ENCODE data around the gene RIIAD1. TPM values are rescaled to one million over a fixed set of nuclear protein-coding genes. Genes with fewer than 3 reads are reported as not detected.

The RIIAD1 gene
- total and polyA plus RNA-seq, 7 donors = 0.39 to 11.4 TPM; not detected in 5

DNA sequence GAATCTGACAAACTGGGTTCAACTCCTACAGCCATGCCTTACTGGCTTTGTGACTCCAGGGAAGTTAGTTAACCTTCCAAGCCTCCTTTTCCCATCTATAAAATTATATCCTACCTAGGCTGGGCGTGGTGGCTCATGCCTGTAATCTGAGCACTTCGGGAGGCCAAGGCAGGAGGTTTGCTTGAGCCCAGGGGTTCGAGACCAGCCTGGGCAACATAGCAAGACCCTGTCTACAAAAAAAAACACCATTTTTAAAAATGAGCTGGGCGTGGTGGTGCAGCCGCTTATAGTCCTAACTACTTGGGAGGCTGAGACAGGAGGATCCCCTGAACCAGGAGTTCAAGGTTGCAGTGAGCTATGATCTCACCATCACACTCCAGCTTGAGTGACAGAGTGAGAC is 19.8 kb upstream of the RIIAD1 start:
- TF ChIP-seq POLR2AphosphoS5 (IDR thresholded peaks at IDR 0.05) (no peak), EP300 (IDR thresholded peaks at IDR 0.05) (no peak), POLR2A (IDR thresholded peaks at IDR 0.05) (no peak)
- TF ChIP-seq, protein P1, sequence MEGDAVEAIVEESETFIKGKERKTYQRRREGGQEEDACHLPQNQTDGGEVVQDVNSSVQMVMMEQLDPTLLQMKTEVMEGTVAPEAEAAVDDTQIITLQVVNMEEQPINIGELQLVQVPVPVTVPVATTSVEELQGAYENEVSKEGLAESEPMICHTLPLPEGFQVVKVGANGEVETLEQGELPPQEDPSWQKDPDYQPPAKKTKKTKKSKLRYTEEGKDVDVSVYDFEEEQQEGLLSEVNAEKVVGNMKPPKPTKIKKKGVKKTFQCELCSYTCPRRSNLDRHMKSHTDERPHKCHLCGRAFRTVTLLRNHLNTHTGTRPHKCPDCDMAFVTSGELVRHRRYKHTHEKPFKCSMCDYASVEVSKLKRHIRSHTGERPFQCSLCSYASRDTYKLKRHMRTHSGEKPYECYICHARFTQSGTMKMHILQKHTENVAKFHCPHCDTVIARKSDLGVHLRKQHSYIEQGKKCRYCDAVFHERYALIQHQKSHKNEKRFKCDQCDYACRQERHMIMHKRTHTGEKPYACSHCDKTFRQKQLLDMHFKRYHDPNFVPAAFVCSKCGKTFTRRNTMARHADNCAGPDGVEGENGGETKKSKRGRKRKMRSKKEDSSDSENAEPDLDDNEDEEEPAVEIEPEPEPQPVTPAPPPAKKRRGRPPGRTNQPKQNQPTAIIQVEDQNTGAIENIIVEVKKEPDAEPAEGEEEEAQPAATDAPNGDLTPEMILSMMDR (IDR thresholded peaks at IDR 0.05) = no peak
- intact Hi-C loops (cut with DNase I) = no loop called here

DNA sequence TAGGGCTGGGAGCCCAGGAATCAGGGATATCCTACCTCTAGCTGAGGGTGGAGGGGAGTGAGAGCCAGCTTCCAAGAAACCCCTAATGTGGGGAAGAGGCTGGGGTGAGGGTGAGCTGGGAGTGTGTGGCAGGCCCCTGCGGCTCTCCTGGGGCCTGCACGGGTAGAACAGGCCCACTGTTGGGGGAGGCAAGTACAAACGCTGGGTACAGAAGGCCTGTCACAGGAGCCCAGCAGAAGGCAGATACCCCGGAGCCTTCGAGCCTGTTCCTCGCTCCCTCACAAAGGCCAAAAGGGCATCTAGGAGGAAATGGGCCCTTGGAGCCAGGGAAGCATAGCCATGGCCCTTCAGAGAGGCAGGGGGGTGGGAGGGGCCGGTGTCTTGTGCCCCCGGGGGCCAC is 18.4 kb upstream of the RIIAD1 start:
- Histone ChIP-seq H3K27me3 (no peaks in the 10 kb centered on the region), H3K36me3 (peaks cover 16 to 42% (median 26%) of the 10 kb centered on the region in 4 donors), H3K4me3 (no peak overlapping the region), H3K4me1 (no peaks in the 10 kb centered on the region), H3K27ac (no peak overlapping the region), H3K9me3 (no peaks in the 10 kb centered on the region)
- no peak for DNase-seq
- 52 to 75% methylated on average over 8 of the region's 8 CpGs for WGBS, 2 donors
- intact Hi-C loops (cut with DNase I) = no loop called here
- TF ChIP-seq POLR2AphosphoS5 (IDR thresholded peaks at IDR 0.05) = no peak
- no peak for TF ChIP-seq POLR2A (IDR thresholded peaks at IDR 0.05)
- TF ChIP-seq EP300 (IDR thresholded peaks at IDR 0.05) = no peak
- TF ChIP-seq, protein P1 (IDR thresholded peaks at IDR 0.05) = no peak

More for the DNA sequence above, 19.8 kb upstream of the RIIAD1 start:
- peaks cover 16 to 56% (median 33%) of the 10 kb centered on the region in 4 donors for H3K36me3 ChIP-seq
- no peak overlapping the region for H3K27ac ChIP-seq
- no peak overlapping the region for H3K4me3 ChIP-seq
- 91 to 95% methylated on average over 5 of the region's 5 CpGs for WGBS, 2 donors
- no peaks in the 10 kb centered on the region for H3K4me1 ChIP-seq
- DNase-seq = no peak
- H3K9me3 ChIP-seq = no peaks in the 10 kb centered on the region
- no peaks in the 10 kb centered on the region for H3K27me3 ChIP-seq

DNA sequence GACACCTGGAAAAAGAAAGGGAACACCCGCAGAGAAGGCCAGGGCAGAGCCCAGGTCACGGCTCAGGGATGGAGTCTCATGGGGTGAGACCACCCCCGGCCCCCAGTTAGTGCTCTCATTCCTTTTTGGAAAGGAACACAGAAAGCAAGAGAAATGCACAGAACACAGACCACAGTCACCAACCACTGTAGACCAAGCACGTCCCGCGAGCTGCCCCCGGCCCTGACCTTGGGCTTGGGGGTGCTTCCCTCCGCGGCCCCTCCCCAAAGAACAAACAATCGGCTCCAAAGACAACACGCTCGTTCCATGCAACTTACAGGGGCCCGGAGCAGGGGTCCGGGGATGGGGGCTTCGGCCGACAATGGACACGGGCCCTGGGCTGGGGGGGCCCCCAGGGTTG is 17.5 kb upstream of the RIIAD1 start:
- Histone ChIP-seq H3K4me3 (no peak overlapping the region), H3K36me3 (peaks cover 9 to 33% (median 22%) of the 10 kb centered on the region in 4 donors), H3K4me1 (no peaks in the 10 kb centered on the region), H3K9me3 (no peaks in the 10 kb centered on the region), H3K27ac (no peak overlapping the region), H3K27me3 (no peaks in the 10 kb centered on the region)
- TF ChIP-seq POLR2A (IDR thresholded peaks at IDR 0.05) = no peak
- TF ChIP-seq, protein P1 (IDR thresholded peaks at IDR 0.05) = no peak
- TF ChIP-seq EP300 (IDR thresholded peaks at IDR 0.05) = no peak
- TF ChIP-seq POLR2AphosphoS5 (IDR thresholded peaks at IDR 0.05) = no peak
- intact Hi-C loops (cut with DNase I) = no loop called here
- DNase-seq = no peak
- 63 to 72% methylated on average over 17 of the region's 17 CpGs for WGBS, 2 donors

DNA sequence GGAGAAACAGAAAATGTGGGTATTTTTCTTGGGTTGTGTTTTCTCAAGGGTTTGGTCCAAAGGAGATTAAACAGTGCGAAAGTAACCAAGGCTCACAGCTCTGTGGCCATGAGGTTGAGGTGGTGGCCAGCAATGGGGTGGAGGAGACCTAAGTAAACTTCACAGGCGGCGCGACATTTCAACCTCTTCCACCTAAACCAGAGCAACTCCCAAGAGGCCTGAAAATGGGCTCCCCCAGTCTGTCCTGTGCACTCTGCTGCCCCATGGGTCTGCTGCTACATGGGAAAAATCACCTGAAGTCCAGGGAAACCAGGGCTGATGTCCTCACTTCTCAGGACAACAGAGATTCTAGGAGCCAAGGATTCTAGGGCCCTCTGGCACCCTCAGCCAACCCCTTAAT is 17.1 kb upstream of the RIIAD1 start:
- Histone ChIP-seq H3K4me3 (no peak overlapping the region), H3K9me3 (no peaks in the 10 kb centered on the region), H3K4me1 (no peaks in the 10 kb centered on the region), H3K27me3 (no peaks in the 10 kb centered on the region), H3K36me3 (peaks cover 5 to 29% (median 17%) of the 10 kb centered on the region in 4 donors), H3K27ac (no peak overlapping the region)
- no peak for DNase-seq
- TF ChIP-seq EP300 (IDR thresholded peaks at IDR 0.05) (no peak), POLR2AphosphoS5 (IDR thresholded peaks at IDR 0.05) (no peak), POLR2A (IDR thresholded peaks at IDR 0.05) (no peak)
- TF ChIP-seq, protein P1 (IDR thresholded peaks at IDR 0.05) = no peak
- WGBS, 2 donors = 81 to 85% methylated on average over 4 of the region's 4 CpGs
- intact Hi-C loops (cut with DNase I) = no loop called here

DNA sequence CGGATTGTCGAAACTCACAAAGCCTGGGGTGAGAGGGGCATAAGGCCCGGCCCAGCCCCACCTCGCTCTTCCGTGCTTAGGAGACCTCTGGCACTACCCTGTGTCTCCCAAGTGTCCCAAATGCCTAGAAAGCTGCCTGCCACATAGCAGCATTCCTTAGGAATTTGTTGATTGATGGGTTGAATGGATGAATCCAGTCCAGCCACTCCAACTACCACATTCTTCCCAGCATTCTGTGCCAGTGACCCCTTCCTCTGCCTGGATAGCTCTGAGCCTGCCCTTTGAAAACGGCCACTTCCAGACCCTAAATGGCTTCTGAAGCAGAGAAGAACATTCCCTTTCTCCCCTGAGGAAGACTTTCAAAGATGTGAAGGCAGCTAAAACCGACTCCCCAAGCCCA is 16.2 kb upstream of the RIIAD1 start:
- no peak overlapping the region for H3K4me3 ChIP-seq
- H3K36me3 ChIP-seq = peaks cover 0 to 20% (median 11%) of the 10 kb centered on the region in 4 donors
- H3K27ac ChIP-seq = no peak overlapping the region
- WGBS, 2 donors = 92 to 94% methylated on average over 7 of the region's 7 CpGs
- no peaks in the 10 kb centered on the region for H3K9me3 ChIP-seq
- H3K27me3 ChIP-seq = no peaks in the 10 kb centered on the region
- no peaks in the 10 kb centered on the region for H3K4me1 ChIP-seq
- no peak for DNase-seq
- TF ChIP-seq EP300 (IDR thresholded peaks at IDR 0.05) (no peak), POLR2A (IDR thresholded peaks at IDR 0.05) (no peak), POLR2AphosphoS5 (IDR thresholded peaks at IDR 0.05) (no peak)
- TF ChIP-seq, protein P1 (IDR thresholded peaks at IDR 0.05) = no peak
- intact Hi-C loops (cut with DNase I) = no loop called here

Data from sigmoid colon (tissue), 7 donors.